H1 (cell line): ENCODE measurements around the gene DPH1. TPM values are rescaled to one million over a fixed set of nuclear protein-coding genes. Genes with fewer than 3 reads are reported as not detected.

Experiments
- CTCF ChIA-PET: fragments of 300-600 bp; sonication (Branson Sonifier 250); formaldehyde crosslinking; loops from one replicate; lab custom pipeline; 2021; ENCODE audit not compliant: partially characterized antibody; lab: Charles Lee
- POLR2A ChIA-PET: fragments of 300-600 bp; sonication (Branson Sonifier 250); formaldehyde crosslinking; loops from one replicate; lab custom pipeline; 2021; ENCODE audit warnings: inconsistent platforms; ENCODE audit not compliant: partially characterized antibody; lab: Charles Lee
- DNase-seq, 2 experiments: peaks; one replicate each; pipeline versions ENCODE4 v3.0.0 to v3.0.0-alpha.2; 2010 to 2022; ENCODE audit warnings: low spot score in 2 of 2, low read depth in 1 of 2, mixed read lengths in 1 of 2
- FAIRE-seq: peaks from 2 replicates; lab custom pipeline; 2011; peaks lifted over from hg19 to GRCh38; lab: Jason Lieb, UNC
- H2AFZ ChIP-seq: 2 replicates; pipeline ENCODE4 v1.8.1; 2012; ENCODE audit warnings: low read length, inconsistent platforms
- H2AK5ac ChIP-seq: 2 replicates; pipeline ENCODE4 v1.6.1; 2013; ENCODE audit warnings: low read depth, low read length
- H2BK120ac ChIP-seq: replicated peaks from 2 replicates; pipeline ENCODE3; 2013; ENCODE audit warnings: low read depth, low read length, inconsistent platforms
- H2BK12ac ChIP-seq: 2 replicates; pipeline ENCODE4 v1.6.1; 2013; ENCODE audit warnings: low read depth, low read length
- H2BK15ac ChIP-seq: 2 replicates; pipeline ENCODE4 v1.6.1; 2013; ENCODE audit warnings: low read length
- H2BK20ac ChIP-seq: 2 replicates; pipeline ENCODE4 v1.6.1; 2013; ENCODE audit warnings: low read length
- H2BK5ac ChIP-seq: 2 replicates; pipeline ENCODE4 v1.6.1; 2013; ENCODE audit warnings: low read depth, low read length
- H3K14ac ChIP-seq: 2 replicates; pipeline ENCODE4 v1.6.1; 2013; ENCODE audit warnings: inconsistent platforms; ENCODE audit not compliant: insufficient read length
- H3K18ac ChIP-seq: 2 replicates; pipeline ENCODE4 v1.6.1; 2013; ENCODE audit warnings: low read length; ENCODE audit errors: extremely low read depth
- H3K23ac ChIP-seq: 2 replicates; pipeline ENCODE4 v1.6.1; 2013; ENCODE audit warnings: inconsistent platforms; ENCODE audit not compliant: insufficient read length
- H3K23me2 ChIP-seq: 2 replicates; pipeline ENCODE4 v1.6.1; 2013; ENCODE audit warnings: low read depth, low read length
- H3K27ac ChIP-seq: 2 replicates; pipeline ENCODE4 v1.6.1; 2011; ENCODE audit warnings: low read depth, low read length, inconsistent platforms
- H3K27me3 ChIP-seq, 4 experiments: replicated peaks in 1 of 4; 1 replicate in 1 of 4; 2 replicates in 3 of 4; pipeline versions ENCODE4 v1.6.1 to v1.8.1; 2011 to 2013; ENCODE audit warnings: low read length in 3 of 4, mild to moderate bottlenecking in 3 of 4, inconsistent platforms in 2 of 4, mixed read lengths in 2 of 4, moderate library complexity in 1 of 4; ENCODE audit not compliant: control insufficient read depth in 3 of 4, insufficient read depth in 3 of 4; ENCODE audit errors: extremely low read depth in 1 of 4
- H3K36me3 ChIP-seq, 4 experiments: 2 replicates each; pipeline versions ENCODE4 v1.6.1 to v1.8.1; 2011 to 2013; ENCODE audit warnings: mild to moderate bottlenecking in 4 of 4, low read length in 3 of 4, moderate library complexity in 2 of 4, control low read depth in 1 of 4, inconsistent platforms in 1 of 4; ENCODE audit not compliant: insufficient read depth in 4 of 4, control insufficient read depth in 2 of 4
- H3K4ac ChIP-seq: replicated peaks from 2 replicates; pipeline ENCODE3; 2013; ENCODE audit warnings: low read length, low read depth, mixed read lengths, inconsistent platforms; ENCODE audit not compliant: insufficient read length
- H3K4me1 ChIP-seq, 4 experiments: replicated peaks in 1 of 4; 1 replicate in 1 of 4; 2 replicates in 3 of 4; pipeline versions ENCODE4 v1.6.1 to v1.8.1; 2011 to 2013; ENCODE audit warnings: low read length in 3 of 4, inconsistent platforms in 2 of 4, mixed read lengths in 1 of 4; ENCODE audit not compliant: insufficient read depth in 4 of 4, control insufficient read depth in 3 of 4
- H3K4me2 ChIP-seq, 2 experiments: 2 replicates each; pipeline versions ENCODE4 v1.6.1 to v1.8.1; 2011 to 2013; ENCODE audit warnings: low read depth in 2 of 2, low read length in 2 of 2, control low read depth in 1 of 2, inconsistent platforms in 1 of 2, mild to moderate bottlenecking in 1 of 2; ENCODE audit not compliant: insufficient read depth in 1 of 2
- H3K4me3 ChIP-seq, 4 experiments: fragments of 200-600, 300-600 bp in 1 of 4; sonication (generic), shearing (Covaris generic), sonication (Bioruptor Twin) in 1 of 4; 2 replicates each; pipeline versions ENCODE4 v1.5.1 to v1.8.1; 2011 to 2016; ENCODE audit warnings: low read length in 4 of 4, low read depth in 3 of 4, control low read depth in 2 of 4, inconsistent platforms in 2 of 4, mild to moderate bottlenecking in 2 of 4, mixed read lengths in 1 of 4, moderate library complexity in 1 of 4; ENCODE audit not compliant: insufficient read depth in 2 of 4; ENCODE audit errors: extremely low read depth in 1 of 4
- H3K56ac ChIP-seq: replicated peaks from 2 replicates; pipeline ENCODE3; 2013; ENCODE audit warnings: low read depth, mild to moderate bottlenecking, mixed read lengths, low read length, inconsistent platforms; ENCODE audit not compliant: insufficient read length
- H3K79me1 ChIP-seq: 2 replicates; pipeline ENCODE4 v1.6.1; 2013; ENCODE audit warnings: low read depth, low read length, control low read depth
- H3K79me2 ChIP-seq, 2 experiments: 2 replicates each; pipeline versions ENCODE4 v1.6.1 to v1.8.1; 2012 to 2013; ENCODE audit warnings: low read length in 2 of 2, mild to moderate bottlenecking in 2 of 2, inconsistent platforms in 1 of 2; ENCODE audit not compliant: insufficient read depth in 2 of 2, control insufficient read depth in 1 of 2
- H3K9ac ChIP-seq, 4 experiments: replicated peaks in 1 of 4; 1 replicate in 1 of 4; 2 replicates in 3 of 4; pipeline versions ENCODE4 v1.6.1 to v1.8.1; 2011 to 2013; ENCODE audit warnings: low read depth in 3 of 4, low read length in 3 of 4, control low read depth in 2 of 4, mild to moderate bottlenecking in 2 of 4, moderate library complexity in 2 of 4, inconsistent platforms in 1 of 4; ENCODE audit errors: extremely low read depth in 1 of 4
- H3K9me3 ChIP-seq, 2 experiments: 2 replicates each; pipeline versions ENCODE4 v1.6.1 to v1.8.1; 2012 to 2013; ENCODE audit warnings: mild to moderate bottlenecking in 2 of 2, moderate library complexity in 2 of 2, control low read depth in 1 of 2, inconsistent platforms in 1 of 2, low read depth in 1 of 2, low read length in 1 of 2, mixed read lengths in 1 of 2; ENCODE audit not compliant: insufficient read depth in 2 of 2
- H4K20me1 ChIP-seq, 2 experiments: replicated peaks in 1 of 2; 2 replicates each; pipeline versions ENCODE3 to v1.8.1; 2011 to 2013; ENCODE audit warnings: inconsistent platforms in 2 of 2, low read length in 2 of 2, mild to moderate bottlenecking in 1 of 2; ENCODE audit not compliant: insufficient read depth in 2 of 2, control insufficient read depth in 1 of 2
- H4K5ac ChIP-seq: 2 replicates; pipeline ENCODE4 v1.6.1; 2013; ENCODE audit warnings: low read length, low read depth, mixed read lengths, inconsistent platforms; ENCODE audit not compliant: insufficient read length
- H4K8ac ChIP-seq: 2 replicates; pipeline ENCODE4 v1.8.0; 2013; ENCODE audit warnings: mild to moderate bottlenecking, moderate library complexity, low read length, inconsistent platforms; ENCODE audit not compliant: insufficient read depth; ENCODE audit errors: extremely low read depth
- H4K91ac ChIP-seq: replicated peaks from 2 replicates; pipeline ENCODE3; 2013; ENCODE audit warnings: low read length, mixed read lengths, inconsistent platforms; ENCODE audit not compliant: insufficient read length
- CEBPB ChIP-seq: IDR thresholded peaks from 2 replicates; pipeline ENCODE4 v1.6.1; 2012; ENCODE audit warnings: low read depth, low read length
- EZH2 ChIP-seq: fragments of 200-600 bp; sonication (generic); IDR thresholded peaks from 2 replicates; pipeline ENCODE4 v1.7.1; 2012; ENCODE audit warnings: low read depth, mild to moderate bottlenecking, moderate library complexity, low read length, inconsistent platforms; ENCODE audit not compliant: severe bottlenecking
- FOSL1 ChIP-seq: IDR thresholded peaks from 2 replicates; pipeline ENCODE4 v1.6.1; 2011; ENCODE audit warnings: mild to moderate bottlenecking, low read depth, low read length, moderate library complexity; ENCODE audit not compliant: insufficient read depth
- HDAC2 ChIP-seq, 2 experiments: fragments of 300-600 bp in 1 of 2; sonication (generic) in 1 of 2; IDR thresholded peaks; 2 replicates each; pipeline ENCODE4 v1.6.1; 2011 to 2012; ENCODE audit warnings: low read depth in 2 of 2, low read length in 2 of 2, mild to moderate bottlenecking in 2 of 2, moderate library complexity in 2 of 2, borderline replicate concordance in 1 of 2, inconsistent platforms in 1 of 2
- KDM1A ChIP-seq: fragments of 200-600, 300-600 bp; sonication (generic); IDR thresholded peaks from 2 replicates; pipeline ENCODE4 v1.7.1; 2016; ENCODE audit warnings: mild to moderate bottlenecking, low read length, borderline replicate concordance
- KDM4A ChIP-seq: IDR thresholded peaks from one replicate; pipeline ENCODE4 v1.7.1; 2012; ENCODE audit warnings: low read depth, mild to moderate bottlenecking, moderate library complexity, low read length, inconsistent platforms; ENCODE audit not compliant: severe bottlenecking
- NANOG ChIP-seq: IDR thresholded peaks from 2 replicates; pipeline ENCODE4 v1.6.1; 2011; ENCODE audit warnings: low read length, low read depth, mild to moderate bottlenecking, inconsistent platforms; ENCODE audit not compliant: insufficient read depth, poor library complexity, severe bottlenecking
- RAD21 ChIP-seq, 2 experiments: IDR thresholded peaks in 1 of 2; conservative IDR thresholded peaks in 1 of 2; 2 replicates each; pipeline ENCODE4 v1.6.1; 2011; ENCODE audit warnings: low read depth in 2 of 2, low read length in 2 of 2, improper control_type of control experiment in 1 of 2, inconsistent platforms in 1 of 2, mild to moderate bottlenecking in 1 of 2, moderate library complexity in 1 of 2
- RNF2 ChIP-seq: fragments of 200-900, 300-1000 bp; sonication (generic); IDR thresholded peaks from 2 replicates; pipeline ENCODE4 v1.7.1; 2016; ENCODE audit warnings: borderline replicate concordance, low read depth, mild to moderate bottlenecking, antibody characterized with exemption, low read length; ENCODE audit not compliant: poor library complexity, severe bottlenecking; ENCODE audit errors: missing control alignments
- SP2 ChIP-seq: IDR thresholded peaks from 2 replicates; pipeline ENCODE4 v1.6.1; 2012; ENCODE audit warnings: mild to moderate bottlenecking, low read length, inconsistent platforms
- WGBS, 2 experiments: shearing (Covaris generic) in 1 of 2; methylation state at CpG; one replicate each; pipeline versions ENCODE4 v1.1.6 to v1.1.7; 2013 to 2015; ENCODE audit warnings: low lambda C conversion rate in 2 of 2, mixed read lengths in 2 of 2, inconsistent platforms in 1 of 2, low coverage in 1 of 2, missing lambda C conversion rate in 1 of 2; ENCODE audit not compliant: insufficient replicate concordance in 2 of 2, insufficient coverage in 1 of 2, insufficient read length in 1 of 2; ENCODE audit errors: extremely low coverage in 1 of 2, missing lambda C conversion rate in 1 of 2; 5-methylcytosine and 5-hydroxymethylcytosine counted together
- polyA plus RNA-seq, 7 experiments: library from polyadenylated mRNA; depleted of rRNA in 3 of 7; stranded (reverse) in 5 of 7; unstranded in 2 of 7; fragments of >200 nt in 5 of 7; fragments of 200-250 nt in 2 of 7; gene quantifications; 1 replicate in 5 of 7; 2 replicates in 1 of 7; 4 replicates in 1 of 7; pipeline versions ENCODE4 v1.2.1 to v1.2.3, GENCODE V29; 2011 to 2013; ENCODE audit warnings: missing spikeins in 2 of 7, mixed read lengths in 2 of 7
- total RNA-seq: library from RNA; stranded (reverse); fragmentation: NEBNext Ultra II Directional; extraction: Animal tissue kit (Norgen Biotek cat#: 25700); gene quantifications from 2 replicates; pipeline ENCODE4 v1.2.1, GENCODE V29; 2021
- TF ChIP-seq, protein P1 (sequence below): IDR thresholded peaks from 2 replicates; pipeline ENCODE4 v1.6.1; 2012; ENCODE audit warnings: inconsistent platforms

DPH1 gene
- total and polyA plus RNA-seq, 2 of the 8 experiments (the other 6 are each of a cell fraction or from before 2014, with no cell fraction given) = 24.9 to 30.0 TPM

DNA sequence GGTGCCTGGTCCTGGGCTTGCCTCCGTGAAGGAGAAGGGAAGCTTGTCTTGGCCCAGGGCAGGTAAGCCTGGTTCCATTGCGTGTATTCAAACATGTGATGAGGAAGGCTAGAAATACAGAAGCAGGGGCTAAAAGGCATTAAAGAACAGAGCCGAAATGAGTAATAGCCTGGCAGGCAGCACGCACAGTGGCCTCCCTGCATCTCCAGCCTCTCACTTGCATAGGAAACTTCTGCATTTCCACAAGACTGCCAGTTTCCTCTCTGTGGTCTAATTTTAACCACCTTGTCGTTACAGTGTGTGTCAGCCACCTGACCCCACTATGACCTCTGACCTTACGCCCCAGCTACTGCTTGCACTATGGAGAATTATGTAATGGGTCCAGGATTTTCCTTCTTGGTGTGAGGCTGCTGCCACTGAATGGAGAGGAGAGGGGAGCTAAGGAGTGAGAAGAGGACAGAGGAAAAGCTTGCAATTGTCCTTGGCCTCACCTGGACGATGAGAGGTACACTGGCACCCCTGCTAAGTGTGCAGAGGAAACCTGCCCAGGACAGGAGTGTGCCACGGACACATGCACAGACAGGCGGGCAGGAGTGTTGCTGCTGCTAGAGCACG, 57.8 kb downstream of the DPH1 start:
- FAIRE-seq = no peak
- no peak overlapping the region for H3K56ac ChIP-seq
- no peak overlapping the region for H3K14ac ChIP-seq
- H4K5ac ChIP-seq = no peak overlapping the region
- peaks cover 0 to 15% (median 4%) of the 10 kb centered on the region in 4 experiments; a peak in 4 of 7 replicates for H3K4me1 ChIP-seq
- H3K27ac ChIP-seq = no peak overlapping the region
- peak overlapping the region; percentile 37; the same call in 1 of the 2 replicates for H2BK5ac ChIP-seq
- no peak overlapping the region for H2AFZ ChIP-seq
- H2BK12ac ChIP-seq = no peak overlapping the region
- no peaks in the 10 kb centered on the region for H3K9me3 ChIP-seq
- no peak overlapping the region for H3K18ac ChIP-seq
- no peak overlapping the region for H2AK5ac ChIP-seq
- no peak overlapping the region for H2BK20ac ChIP-seq
- H3K23ac ChIP-seq = no peak overlapping the region
- H3K4me2 ChIP-seq = no peak overlapping the region
- H2BK120ac ChIP-seq = no peak overlapping the region
- no peak overlapping the region for H2BK15ac ChIP-seq
- CTCF ChIA-PET = interaction anchor here (0.6 to 3.5 kb wide), 8 partner anchors 17 to 176 kb away, joined by 3 to 9 read pairs (median 4); partner anchors contain the start of gene HIC1
- no peak overlapping the region for H4K8ac ChIP-seq
- POLR2A ChIA-PET = interaction anchor here (0.7 to 1.2 kb wide), 2 partner anchors 17 to 33 kb away, joined by 3 read pairs; partner anchors contain the start of gene HIC1
- 90% methylated on average over 10 of the region's 10 CpGs; no CpG with 5 or more reads in 1 of the 2 experiments for WGBS, 2 experiments
- H3K79me2 ChIP-seq = no peaks in the 10 kb centered on the region
- TF ChIP-seq FOSL1 (no peak), EZH2 (no peak), SP2 (no peak), CEBPB (no peak), KDM4A (no peak), RAD21 (IDR thresholded peaks at IDR 0.05 in 1 of 2, conservative IDR thresholded peaks at IDR 0.05 in 1 of 2; ENCODE audit: low read depth in 2 of 2, low read length in 2 of 2) (no peak), KDM1A (no peak), NANOG (no peak), RNF2 (no peak), HDAC2 (IDR thresholded peaks at IDR 0.05; ENCODE audit: borderline replicate concordance in 1 of 2, low read depth in 2 of 2, low read length in 2 of 2) (no peak)
- TF ChIP-seq, protein P1, sequence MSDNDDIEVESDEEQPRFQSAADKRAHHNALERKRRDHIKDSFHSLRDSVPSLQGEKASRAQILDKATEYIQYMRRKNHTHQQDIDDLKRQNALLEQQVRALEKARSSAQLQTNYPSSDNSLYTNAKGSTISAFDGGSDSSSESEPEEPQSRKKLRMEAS = no peak
- TF ChIP-seq, all 59 proteins: peak for 0
- Histone ChIP-seq H3K4me3 (no peak overlapping the region), H3K36me3 (no peaks in the 10 kb centered on the region), H3K79me1 (no peaks in the 10 kb centered on the region), H3K23me2 (no peaks in the 10 kb centered on the region), H3K4ac (no peak overlapping the region), H3K9ac (no peak overlapping the region), H4K20me1 (peaks cover 0 to 5% of the 10 kb centered on the region in 2 experiments), H3K27me3 (no peaks in the 10 kb centered on the region), H4K91ac (no peak overlapping the region)
- DNase-seq = no peak
